NCI-H2171 (cell line): ENCODE results near the gene COX6A1.
A peak's percentile ranks its signal among the peaks of the same experiment; 100 is the strongest.

Experiments
- DNase-seq: peaks from one replicate; lab custom pipeline; 2025; lab: John Stamatoyannopoulos, UW

COX6A1 gene

DNA sequence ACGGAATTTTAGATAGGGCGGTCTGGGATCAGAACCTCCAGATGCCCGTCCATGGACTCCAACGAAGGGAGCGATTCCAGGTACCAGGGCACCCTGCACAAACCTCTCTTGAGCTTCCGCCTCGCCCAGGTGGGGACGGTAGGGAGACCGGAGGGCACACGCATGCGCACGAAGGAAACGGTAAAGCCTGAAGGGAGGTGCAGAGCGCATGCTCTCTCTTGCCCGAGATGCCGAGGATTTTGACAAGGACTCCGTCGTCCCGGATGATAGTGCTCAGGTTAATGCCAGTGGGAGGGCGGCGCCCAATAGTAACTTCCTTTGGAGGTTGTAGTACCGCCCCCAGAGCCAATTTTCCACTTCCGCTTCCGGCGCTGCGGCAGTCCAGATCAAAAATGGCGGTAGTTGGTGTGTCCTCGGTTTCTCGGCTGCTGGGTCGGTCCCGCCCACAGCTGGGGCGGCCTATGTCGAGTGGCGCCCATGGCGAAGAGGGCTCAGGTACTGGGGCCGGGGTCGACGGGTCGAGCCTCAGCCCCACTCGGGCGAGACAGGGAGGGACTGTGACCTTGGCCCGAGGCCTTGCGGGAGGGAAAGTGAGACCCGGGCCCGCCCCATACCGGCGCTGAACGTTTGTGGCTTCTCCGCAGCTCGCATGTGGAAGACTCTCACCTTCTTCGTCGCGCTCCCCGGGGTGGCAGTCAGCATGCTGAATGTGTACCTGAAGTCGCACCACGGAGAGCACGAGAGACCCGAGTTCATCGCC is at the start of gene COX6A1:
Gene COX6A1, plus strand, starts transcription at position 379 of the 760 bp plus-strand sequence. Its CDS starts 14 bp downstream, at position 393.
- peak; percentile 98 for DNase-seq

GRCh38 chr12:120388691-120389481 is 49.0 kb upstream of the COX6A1 start:
- no peak for DNase-seq

DNA sequence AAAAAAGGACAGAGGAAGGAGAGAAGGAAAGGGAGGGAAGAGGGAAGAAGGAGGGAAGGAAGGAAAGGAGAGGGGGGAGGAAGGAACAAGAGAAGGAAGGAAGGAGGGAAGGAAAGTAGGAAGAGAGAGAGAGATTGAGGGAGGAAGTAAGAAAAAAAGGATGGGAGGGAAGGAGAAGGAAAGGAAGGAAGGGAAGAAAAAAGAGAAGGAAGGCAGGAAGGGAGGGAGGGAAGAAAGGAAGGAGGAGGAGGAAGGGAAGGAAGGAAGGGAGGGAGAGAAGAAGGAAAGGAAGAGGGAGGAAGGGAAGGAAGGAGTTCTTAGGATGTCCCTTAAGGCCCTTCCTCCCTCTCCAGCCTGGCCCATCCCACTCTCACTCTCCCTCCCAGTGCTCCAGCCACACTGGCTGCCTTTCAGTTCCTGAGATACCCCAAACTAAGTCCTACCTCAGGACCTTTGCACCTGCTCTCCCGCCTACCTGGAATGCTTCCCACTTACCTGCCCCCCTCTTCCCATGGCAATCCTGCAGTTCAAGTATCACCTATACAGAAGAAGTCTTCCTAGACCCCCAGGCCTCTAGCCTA is 47.3 kb upstream of the COX6A1 start:
- no peak for DNase-seq

GRCh38 chr12:120394483-120395367 is 43.2 kb upstream of the COX6A1 start:
- DNase-seq: no peak

GRCh38 chr12:120397824-120398540 is 39.9 kb upstream of the COX6A1 start:
- DNase-seq: no peak

DNA sequence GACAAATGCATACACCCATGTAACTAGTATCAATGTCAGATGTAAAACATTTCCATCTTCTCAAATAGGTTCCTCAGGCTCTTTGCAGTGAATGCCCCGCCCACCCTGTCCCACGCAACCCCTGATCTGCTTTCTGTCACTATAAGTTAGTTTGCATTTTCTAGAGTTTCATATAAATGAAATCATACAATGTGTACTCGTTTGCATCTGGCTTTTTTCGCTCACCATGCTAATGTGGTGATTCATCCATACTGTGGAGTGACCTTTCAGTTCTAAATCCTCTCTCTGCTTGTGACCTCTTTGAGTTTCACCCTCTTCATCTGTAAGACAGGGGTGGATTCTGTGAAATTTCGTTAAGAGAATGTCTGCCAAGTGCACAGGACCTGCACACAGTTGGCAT is 38.4 kb upstream of the COX6A1 start:
- DNase-seq: no peak

DNA sequence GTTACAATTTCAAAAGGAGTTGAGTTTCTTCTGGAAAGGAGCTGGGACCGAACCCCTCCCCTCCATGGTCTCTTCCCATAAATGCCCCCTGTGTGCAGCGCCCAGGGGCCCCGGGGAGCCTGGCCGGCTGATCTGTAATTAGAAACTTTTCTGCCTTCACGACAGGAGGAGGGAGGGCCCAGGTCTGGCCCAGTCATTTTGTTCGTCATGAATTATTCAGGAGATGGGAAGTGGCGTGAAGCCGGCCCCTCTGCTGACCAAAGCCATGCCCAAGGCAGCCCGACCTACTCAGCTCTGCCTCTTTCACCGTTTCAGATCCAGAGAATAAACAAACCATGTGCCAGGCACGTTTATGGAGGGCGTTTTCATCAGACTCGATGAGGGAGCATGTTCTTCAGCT is 35.7 kb upstream of the COX6A1 start:
- no peak for DNase-seq

GRCh38 chr12:120403869-120404268 is 34.0 kb upstream of the COX6A1 start:
- no peak for DNase-seq

DNA sequence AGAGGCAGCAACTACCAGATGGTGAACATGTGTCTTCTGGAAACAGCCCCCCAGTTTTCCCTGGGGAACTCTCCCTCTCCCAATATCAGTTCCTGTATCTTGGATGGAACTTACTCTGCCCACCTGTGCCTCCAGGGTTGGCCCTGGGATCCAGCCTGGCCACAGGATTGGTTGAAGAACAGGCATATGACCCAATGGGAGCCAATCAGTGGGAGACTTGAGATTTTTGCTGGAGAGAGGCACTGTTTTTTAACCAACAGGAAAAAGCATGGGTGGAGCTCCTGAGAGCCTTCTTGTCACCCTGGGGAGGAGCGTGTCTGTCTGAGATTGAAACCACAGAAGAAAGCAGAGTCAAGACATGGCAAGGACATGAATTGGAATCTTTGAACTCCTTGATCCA is 33.6 kb upstream of the COX6A1 start:
- peak; percentile 89 for DNase-seq

DNA sequence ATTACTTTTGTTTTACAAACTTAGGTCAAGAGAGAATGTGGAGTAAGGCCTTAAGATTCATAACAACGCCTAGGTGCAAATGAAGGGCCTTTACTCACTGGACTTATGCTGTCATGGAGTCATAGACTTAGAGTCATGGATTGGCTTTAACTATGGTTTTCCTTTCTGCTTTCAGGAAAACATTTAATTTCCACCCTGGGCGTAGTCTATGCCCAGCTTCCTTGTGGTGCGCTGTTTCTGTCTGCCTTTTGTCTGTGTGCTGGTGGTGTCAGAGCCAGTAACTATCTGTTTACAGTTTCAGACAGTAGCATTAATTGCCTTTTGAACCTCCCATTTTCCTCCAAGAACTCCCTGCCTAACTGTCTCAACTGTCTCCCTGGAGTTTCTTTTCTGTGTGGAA is 31.8 kb upstream of the COX6A1 start:
- no peak for DNase-seq

DNA sequence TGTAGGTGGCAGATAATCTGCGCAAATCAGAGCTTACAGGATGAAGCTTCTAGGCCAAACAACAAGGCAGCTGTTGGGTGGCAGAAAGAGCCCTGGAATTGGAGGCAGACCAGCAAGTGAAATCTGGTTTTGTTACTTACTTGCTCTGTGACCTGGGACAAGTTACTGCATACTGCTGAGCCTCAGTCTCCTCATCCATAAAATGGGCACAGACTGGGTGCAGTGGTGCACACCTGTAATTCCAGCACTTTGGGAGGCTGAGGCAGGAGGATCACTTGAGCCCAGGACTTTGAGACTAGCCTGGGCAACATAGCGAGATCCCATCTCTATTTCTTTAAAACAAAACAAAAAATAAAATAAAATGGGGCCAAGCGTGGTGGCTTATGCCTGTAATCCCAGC is 31.4 kb upstream of the COX6A1 start:
- no peak for DNase-seq

DNA sequence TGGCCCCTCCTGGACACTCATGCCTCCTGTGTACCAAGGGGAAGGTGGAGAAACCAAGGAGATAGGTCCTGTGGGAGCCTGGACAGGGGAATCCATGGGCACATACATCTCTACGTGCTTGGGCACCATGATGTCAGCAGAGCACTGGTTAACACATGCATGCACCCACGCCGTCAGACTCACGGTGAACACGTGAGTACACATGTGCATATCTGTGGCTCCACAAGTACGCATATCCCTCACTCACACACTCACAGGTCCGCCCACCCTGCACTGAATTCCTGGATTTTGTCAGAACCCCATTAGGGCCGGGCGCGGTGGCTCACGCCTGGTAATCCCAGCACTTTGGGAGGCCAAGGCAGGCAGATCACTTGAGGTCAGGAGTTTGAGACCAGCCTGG is 29.1 kb upstream of the COX6A1 start:
- no peak for DNase-seq

DNA sequence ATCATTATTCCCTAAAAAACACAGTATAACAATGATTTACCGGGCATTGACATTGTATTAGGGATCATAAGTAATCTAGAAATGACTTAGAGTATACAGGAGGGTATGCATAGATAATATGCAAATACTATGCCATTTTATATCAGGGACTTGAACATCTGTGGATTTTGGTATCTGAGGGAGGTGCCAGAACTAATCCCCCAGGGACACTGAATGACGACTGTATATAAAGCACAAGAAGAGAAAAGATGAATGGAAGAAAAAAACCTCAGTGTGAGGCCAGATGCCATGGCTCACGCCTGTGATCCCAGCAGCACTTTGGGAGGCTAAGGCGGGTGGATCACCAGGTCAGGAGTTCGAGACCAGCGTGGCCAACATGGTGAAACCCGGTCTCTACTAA is 25.5 kb upstream of the COX6A1 start:
- peak; percentile 38 for DNase-seq

GRCh38 chr12:120413901-120414695 is 23.8 kb upstream of the COX6A1 start:
- DNase-seq: no peak

- DNase-seq: peak; percentile 54
These were observed 21.3 kb upstream of the COX6A1 start for GRCh38 chr12:120416490-120417216.

GRCh38 chr12:120417917-120418580 is 19.9 kb upstream of the COX6A1 start:
- DNase-seq: no peak

DNA sequence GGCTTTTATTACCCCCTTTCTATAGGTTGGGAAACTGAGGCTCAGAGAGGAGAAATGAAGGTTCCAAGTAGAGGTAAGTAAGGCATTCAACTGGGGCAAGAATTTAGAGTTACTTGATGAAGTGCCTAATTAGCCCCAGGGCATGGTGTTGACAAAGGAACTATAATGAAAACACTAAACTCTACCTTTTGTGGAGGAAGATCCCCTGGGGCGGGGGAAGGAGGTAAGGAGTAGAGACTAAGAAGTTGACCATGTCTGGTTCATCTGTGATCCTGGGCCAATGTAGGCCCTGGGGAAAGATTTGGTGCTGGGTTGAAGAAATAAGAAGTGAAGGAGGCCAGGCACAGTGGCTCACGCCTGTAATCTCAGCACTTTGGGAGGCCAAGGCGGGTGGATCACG is 16.2 kb upstream of the COX6A1 start:
- no peak for DNase-seq

- no peak for DNase-seq
These were observed 14.9 kb upstream of the COX6A1 start for GRCh38 chr12:120422892-120423456.

- no peak for DNase-seq
These were observed 12.1 kb upstream of the COX6A1 start for GRCh38 chr12:120425797-120426196.
